Ectodermal cell (in vitro differentiated cells): ENCODE measurements around the gene PCSK6.

Source experiments
- H3K27ac ChIP-seq: 2 replicates; pipeline ENCODE4 v1.7.0; 2013; ENCODE audit warnings: mild to moderate bottlenecking, low read depth, low read length; ENCODE audit not compliant: insufficient read depth, poor library complexity, severe bottlenecking
- H3K27me3 ChIP-seq: 2 replicates; pipeline ENCODE4 v1.7.0; 2013; ENCODE audit warnings: mild to moderate bottlenecking, low read length; ENCODE audit not compliant: insufficient read depth, control insufficient read depth, poor library complexity, severe bottlenecking
- H3K36me3 ChIP-seq: one replicate; pipeline ENCODE4 v1.7.0; 2013; ENCODE audit warnings: low read length; ENCODE audit not compliant: control insufficient read depth, insufficient read depth
- H3K4me1 ChIP-seq: one replicate; pipeline ENCODE4 v1.7.0; 2013; ENCODE audit warnings: low read length; ENCODE audit not compliant: control insufficient read depth, insufficient read depth
- H3K4me3 ChIP-seq: 2 replicates; pipeline ENCODE4 v1.7.0; 2013; ENCODE audit warnings: low read depth, low read length, control low read depth; ENCODE audit not compliant: insufficient read depth
- H3K9me3 ChIP-seq: 2 replicates; pipeline ENCODE4 v1.7.0; 2013; ENCODE audit warnings: mild to moderate bottlenecking, low read length, moderate library complexity; ENCODE audit not compliant: control insufficient read depth
- WGBS, 2 experiments: methylation state at CpG; one replicate each; pipeline ENCODE4 v1.1.7; 2013; ENCODE audit warnings: missing lambda C conversion rate in 2 of 2; 5-methylcytosine and 5-hydroxymethylcytosine counted together

PCSK6 gene

GRCh38 chr15:101322016-101322695 lies 167.4 kb downstream of the PCSK6 start:
- Histone ChIP-seq H3K4me3 (no peak overlapping the region), H3K9me3 (no peaks in the 10 kb centered on the region), H3K27me3 (no peaks in the 10 kb centered on the region), H3K4me1 (no peaks in the 10 kb centered on the region), H3K27ac (no peak overlapping the region), H3K36me3 (no peaks in the 10 kb centered on the region)
- 89 to 94% methylated on average over 20 to 21 of the region's 21 CpGs for WGBS, 2 experiments

DNA sequence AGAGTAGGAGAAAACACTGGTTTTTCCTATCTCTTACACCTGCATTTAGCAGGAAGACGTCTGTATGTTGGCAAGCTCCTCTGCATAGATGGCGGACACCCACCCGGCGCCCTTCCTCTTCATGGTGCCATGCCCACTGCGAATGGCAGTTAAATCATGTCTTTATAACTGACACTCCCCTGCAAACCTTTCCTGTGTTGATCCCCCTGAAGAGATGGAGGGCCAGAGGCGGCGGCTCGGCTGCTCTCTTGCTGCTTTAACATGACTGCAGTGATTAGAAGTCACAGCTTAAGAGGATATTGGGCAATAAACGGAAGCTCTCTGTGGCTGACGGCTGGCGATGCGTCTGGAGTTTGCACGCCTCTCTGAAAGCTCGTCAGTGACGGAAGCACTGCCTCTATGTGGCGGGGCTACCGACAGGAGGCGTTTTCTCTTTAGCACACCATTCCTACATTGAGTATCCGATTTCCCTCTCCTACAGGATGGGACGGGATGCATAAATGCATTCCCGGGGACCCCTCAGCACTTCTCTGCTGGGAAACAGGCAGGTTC lies 168.9 kb downstream of the PCSK6 start:
- WGBS, 2 experiments, result 85 to 89% methylated on average over 21 of the region's 21 CpGs
- Histone ChIP-seq H3K4me1 (no peaks in the 10 kb centered on the region), H3K4me3 (no peak overlapping the region), H3K9me3 (no peaks in the 10 kb centered on the region), H3K27me3 (no peaks in the 10 kb centered on the region), H3K27ac (no peak overlapping the region), H3K36me3 (no peaks in the 10 kb centered on the region)

- Histone ChIP-seq H3K4me3 (no peak overlapping the region), H3K27me3 (no peaks in the 10 kb centered on the region), H3K27ac (no peak overlapping the region), H3K9me3 (no peaks in the 10 kb centered on the region), H3K36me3 (no peaks in the 10 kb centered on the region), H3K4me1 (no peaks in the 10 kb centered on the region)
- WGBS, 2 experiments, result 71 to 73% methylated on average over 7 of the region's 7 CpGs
These were observed 170.7 kb downstream of the PCSK6 start for GRCh38 chr15:101318839-101319238.

- Histone ChIP-seq H3K9me3 (no peaks in the 10 kb centered on the region), H3K27me3 (no peaks in the 10 kb centered on the region), H3K36me3 (no peaks in the 10 kb centered on the region), H3K4me3 (no peak overlapping the region), H3K4me1 (no peaks in the 10 kb centered on the region), H3K27ac (no peak overlapping the region)
- 93 to 94% methylated on average over 20 of the region's 20 CpGs for WGBS, 2 experiments
These were observed 171.2 kb downstream of the PCSK6 start for GRCh38 chr15:101318147-101318819.

GRCh38 chr15:101317336-101317872 lies 172.1 kb downstream of the PCSK6 start:
- H3K27me3 ChIP-seq, result no peaks in the 10 kb centered on the region
- H3K4me1 ChIP-seq, result no peaks in the 10 kb centered on the region
- H3K9me3 ChIP-seq, result no peaks in the 10 kb centered on the region
- WGBS, 2 experiments, result 90% methylated on average over 6 of the region's 6 CpGs
- H3K27ac ChIP-seq, result no peak overlapping the region
- H3K4me3 ChIP-seq, result no peak overlapping the region
- no peaks in the 10 kb centered on the region for H3K36me3 ChIP-seq

DNA sequence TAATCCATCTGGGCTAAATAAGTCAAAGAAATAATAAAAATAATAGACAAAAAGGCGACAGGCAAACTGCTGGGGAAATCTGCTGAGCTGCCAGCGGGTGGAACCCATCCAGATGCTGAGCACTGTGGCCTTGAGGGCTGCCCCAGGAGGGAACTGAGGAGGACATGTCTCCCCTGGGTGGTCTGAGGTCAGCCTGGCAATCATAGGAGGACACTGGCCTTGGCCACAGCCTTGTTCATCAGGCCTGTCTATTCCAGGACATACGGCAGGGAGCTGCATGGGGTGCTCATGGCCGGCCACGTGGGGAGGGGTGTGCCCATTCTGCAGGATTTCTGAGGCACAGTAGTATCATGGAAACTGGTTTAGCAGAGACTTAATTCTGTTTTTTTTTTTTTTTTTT lies 173.0 kb downstream of the PCSK6 start:
- Histone ChIP-seq H3K4me1 (no peaks in the 10 kb centered on the region), H3K9me3 (no peaks in the 10 kb centered on the region), H3K27me3 (no peaks in the 10 kb centered on the region), H3K36me3 (no peaks in the 10 kb centered on the region), H3K27ac (no peak overlapping the region), H3K4me3 (no peak overlapping the region)
- 86 to 88% methylated on average over 5 of the region's 5 CpGs for WGBS, 2 experiments

DNA sequence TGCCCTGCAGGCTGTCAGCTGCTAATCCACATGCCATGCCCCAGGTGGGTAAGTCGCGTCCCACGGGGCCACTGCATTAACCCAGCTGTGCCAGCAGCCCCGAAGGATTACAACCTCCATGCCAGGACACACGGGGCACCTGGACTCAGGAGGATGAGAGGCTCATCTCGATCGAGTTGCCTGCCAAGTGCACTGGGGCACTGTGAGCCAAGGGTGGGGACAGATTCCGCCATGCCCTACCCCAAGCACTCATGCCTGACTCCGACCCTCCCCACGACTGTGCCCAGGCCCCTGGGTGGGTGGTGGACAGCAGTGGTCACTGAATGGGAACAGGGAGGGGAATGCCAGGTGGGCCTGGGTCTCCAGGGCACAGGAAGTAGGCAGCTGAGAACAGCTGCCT lies 173.8 kb downstream of the PCSK6 start:
- 94% methylated on average over 10 of the region's 10 CpGs for WGBS, 2 experiments
- Histone ChIP-seq H3K27ac (no peak overlapping the region), H3K9me3 (no peaks in the 10 kb centered on the region), H3K4me3 (no peak overlapping the region), H3K36me3 (no peaks in the 10 kb centered on the region), H3K27me3 (no peaks in the 10 kb centered on the region), H3K4me1 (no peaks in the 10 kb centered on the region)

- 91 to 93% methylated on average over 19 of the region's 19 CpGs for WGBS, 2 experiments
- Histone ChIP-seq H3K4me1 (peaks cover 5% of the 10 kb centered on the region), H3K27ac (no peak overlapping the region)
These were observed 175.0 kb downstream of the PCSK6 start for GRCh38 chr15:101314336-101315125.

GRCh38 chr15:101313041-101313761 lies 176.3 kb downstream of the PCSK6 start:
- no peaks in the 10 kb centered on the region for H3K27me3 ChIP-seq
- no peaks in the 10 kb centered on the region for H3K9me3 ChIP-seq
- no peaks in the 10 kb centered on the region for H3K36me3 ChIP-seq
- 81 to 83% methylated on average over 21 of the region's 21 CpGs for WGBS, 2 experiments
- H3K4me1 ChIP-seq, result peaks cover 10% of the 10 kb centered on the region
- H3K27ac ChIP-seq, result no peak overlapping the region
- H3K4me3 ChIP-seq, result no peak overlapping the region

More at GRCh38 chr15:101314336-101315125, 175.0 kb downstream of the PCSK6 start:
- Histone ChIP-seq H3K4me3 (no peak overlapping the region), H3K36me3 (no peaks in the 10 kb centered on the region), H3K27me3 (no peaks in the 10 kb centered on the region), H3K9me3 (no peaks in the 10 kb centered on the region)
